Mesendoderm (in vitro differentiated cells): ENCODE data around the gene RORC.
"Not testable (repeated sequence)": the region's sequence is repeated elsewhere in the genome, so short reads cannot be mapped to it uniquely, and the experiment has no call there.

Source experiments
- DNase-seq: peaks from one replicate; pipeline ENCODE4 v3.0.0; 2013
- H2AK5ac ChIP-seq: 2 replicates; pipeline ENCODE4 v1.6.1; 2013; ENCODE audit warnings: low read length, inconsistent platforms
- H2BK120ac ChIP-seq: 2 replicates; pipeline ENCODE4 v1.6.1; 2013; ENCODE audit warnings: low read depth, mild to moderate bottlenecking, low read length, moderate library complexity, mixed read lengths
- H2BK15ac ChIP-seq: replicated peaks from 2 replicates; pipeline ENCODE4 v1.6.1; 2013; ENCODE audit warnings: low read depth, mild to moderate bottlenecking, moderate library complexity
- H2BK5ac ChIP-seq: 2 replicates; pipeline ENCODE4 v1.6.1; 2013; ENCODE audit warnings: low read length, inconsistent platforms
- H3K18ac ChIP-seq: 2 replicates; pipeline ENCODE4 v1.6.1; 2013; ENCODE audit warnings: mild to moderate bottlenecking, low read length, mixed read lengths
- H3K23ac ChIP-seq: one replicate; pipeline ENCODE4 v1.6.1; 2013; ENCODE audit warnings: low read length
- H3K27ac ChIP-seq: 2 replicates; pipeline ENCODE4 v1.5.1; 2013; ENCODE audit warnings: low read depth, mild to moderate bottlenecking, inconsistent platforms, low read length, moderate library complexity
- H3K27me3 ChIP-seq: 2 replicates; pipeline ENCODE4 v1.6.1; 2013; ENCODE audit warnings: low read length, control low read depth, mild to moderate bottlenecking, inconsistent platforms; ENCODE audit not compliant: insufficient read depth, poor library complexity
- H3K36me3 ChIP-seq: 2 replicates; pipeline ENCODE4 v1.6.1; 2013; ENCODE audit warnings: low read length, inconsistent platforms; ENCODE audit not compliant: control insufficient read depth, insufficient read depth
- H3K4ac ChIP-seq: one replicate; pipeline ENCODE4 v1.6.1; 2013; ENCODE audit warnings: low read depth, mild to moderate bottlenecking, low read length, moderate library complexity
- H3K4me1 ChIP-seq: 2 replicates; pipeline ENCODE4 v1.6.1; 2013; ENCODE audit warnings: low read depth, low read length, inconsistent platforms; ENCODE audit not compliant: control insufficient read depth
- H3K4me2 ChIP-seq: 2 replicates; pipeline ENCODE4 v1.6.1; 2013; ENCODE audit warnings: low read length
- H3K4me3 ChIP-seq: 2 replicates; pipeline ENCODE4 v1.5.1; 2013; ENCODE audit warnings: mild to moderate bottlenecking, low read length
- H3K56ac ChIP-seq: one replicate; pipeline ENCODE4 v1.6.1; 2013; ENCODE audit warnings: low read length
- H3K79me1 ChIP-seq: 2 replicates; pipeline ENCODE4 v1.6.1; 2013; ENCODE audit warnings: low read length, inconsistent platforms
- H3K79me2 ChIP-seq: 2 replicates; pipeline ENCODE4 v1.6.1; 2013; ENCODE audit warnings: mild to moderate bottlenecking, low read length; ENCODE audit not compliant: control insufficient read depth, insufficient read depth
- H3K9ac ChIP-seq: 2 replicates; pipeline ENCODE4 v1.6.1; 2013; ENCODE audit warnings: low read length, inconsistent platforms
- H4K5ac ChIP-seq: one replicate; pipeline ENCODE4 v1.6.1; 2013; ENCODE audit warnings: low read length
- H4K8ac ChIP-seq: one replicate; pipeline ENCODE4 v1.6.1; 2013; ENCODE audit warnings: low read depth, mild to moderate bottlenecking, control low read depth, low read length, moderate library complexity
- WGBS: extraction: QIAGEN DNeasy Blood & Tissue Kit; methylation state at CpG from one replicate; pipeline ENCODE4 v1.1.7; 2013; ENCODE audit warnings: low lambda C conversion rate, missing lambda C conversion rate; ENCODE audit not compliant: insufficient coverage; ENCODE audit errors: extremely low coverage; 5-methylcytosine and 5-hydroxymethylcytosine counted together

The RORC gene

DNA sequence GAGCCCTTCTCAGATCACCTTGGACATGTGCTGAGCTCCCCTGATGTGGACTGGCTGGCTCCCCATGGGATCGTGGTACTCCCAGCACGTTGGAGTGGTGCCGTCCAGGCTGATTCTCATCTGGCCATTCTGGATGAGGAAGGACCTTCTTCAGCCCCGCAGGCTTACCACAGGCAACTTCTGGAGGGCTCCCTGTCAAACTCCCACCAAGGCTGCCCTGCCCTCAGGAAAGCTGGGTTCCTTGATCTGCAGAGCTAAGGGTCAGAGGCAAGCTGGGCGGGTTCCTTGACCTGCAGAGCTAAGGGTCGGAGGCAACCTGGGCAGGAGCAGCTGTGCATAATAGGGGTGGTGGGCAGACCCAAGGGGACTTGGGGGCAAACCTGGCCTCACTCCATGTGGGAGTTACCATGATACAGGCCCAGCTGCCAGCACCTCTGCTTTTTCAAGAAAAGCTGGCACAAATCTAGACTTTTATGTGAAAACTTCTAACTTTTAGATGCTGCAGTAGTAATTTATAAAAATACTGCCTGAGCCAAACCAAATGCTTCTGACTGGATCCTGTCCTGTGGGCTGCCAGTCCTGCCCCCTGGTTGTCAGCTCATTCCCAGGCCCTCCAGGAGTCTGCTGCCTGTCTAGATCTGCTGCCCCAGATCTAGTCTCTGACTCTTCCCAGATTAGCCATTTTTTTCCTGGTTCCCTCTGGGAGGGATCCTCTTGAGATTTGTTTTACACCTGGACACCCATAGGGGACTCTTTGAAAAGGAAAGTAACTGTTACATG lies 27.5 kb upstream of the RORC start:
- H3K4me3 ChIP-seq, result no peak overlapping the region
- H4K8ac ChIP-seq, result no peak overlapping the region
- H2AK5ac ChIP-seq, result no peak overlapping the region
- WGBS, result no CpG with 5 or more reads among the region's 6 CpGs
- H3K27me3 ChIP-seq, result no peaks in the 10 kb centered on the region
- no peak overlapping the region for H2BK15ac ChIP-seq
- no peak overlapping the region for H3K4ac ChIP-seq
- DNase-seq, result no peak
- no peaks in the 10 kb centered on the region for H3K36me3 ChIP-seq
- no peak overlapping the region for H3K27ac ChIP-seq
- H3K9ac ChIP-seq, result no peak overlapping the region
- H2BK120ac ChIP-seq, result no peak overlapping the region
- peaks cover 2% of the 10 kb centered on the region for H3K4me1 ChIP-seq
- no peak overlapping the region for H3K56ac ChIP-seq
- no peak overlapping the region for H4K5ac ChIP-seq
- no peak overlapping the region for H3K23ac ChIP-seq
- H2BK5ac ChIP-seq, result no peak overlapping the region
- no peak overlapping the region for H3K4me2 ChIP-seq
- no peaks in the 10 kb centered on the region for H3K79me2 ChIP-seq
- no peak overlapping the region for H3K18ac ChIP-seq
- no peaks in the 10 kb centered on the region for H3K79me1 ChIP-seq

DNA sequence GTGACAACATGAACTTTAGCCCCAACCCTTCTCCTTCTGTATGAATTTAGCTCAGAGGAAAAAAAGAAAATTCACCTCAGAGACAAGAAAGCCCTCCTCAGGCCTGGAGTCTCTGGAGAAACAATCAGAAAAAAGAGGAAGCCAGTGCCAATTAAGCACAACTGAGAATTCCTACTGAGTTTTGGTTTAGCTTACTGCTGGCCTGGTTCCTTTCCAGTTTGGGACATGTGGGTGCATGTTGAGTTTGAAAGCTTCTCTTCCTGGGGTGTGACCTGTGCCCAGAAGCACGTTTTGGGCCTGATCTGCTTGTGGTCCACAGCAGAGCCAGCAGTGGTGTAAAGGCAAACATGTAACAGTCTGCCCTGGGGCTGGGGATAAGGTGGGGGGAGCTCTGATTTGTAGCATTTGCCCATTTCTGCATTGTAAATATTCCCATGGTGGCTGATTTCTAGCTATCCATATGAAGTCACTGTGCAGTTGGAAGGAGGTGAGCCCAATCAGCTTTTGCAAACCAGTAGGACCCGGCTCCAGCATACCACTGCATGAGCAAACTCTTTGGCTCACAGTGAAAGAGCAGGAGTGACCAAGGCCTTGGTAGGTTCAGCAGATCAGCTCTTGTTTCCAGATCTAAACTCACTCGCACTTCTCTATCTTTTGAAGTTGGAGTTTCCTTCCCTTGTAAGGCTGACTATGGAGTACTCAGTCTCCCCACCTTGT lies 26.6 kb upstream of the RORC start:
- H3K27ac ChIP-seq, result no peak overlapping the region
- H4K5ac ChIP-seq, result no peak overlapping the region
- no peak overlapping the region for H3K56ac ChIP-seq
- no peak overlapping the region for H2BK15ac ChIP-seq
- no peak overlapping the region for H3K4me3 ChIP-seq
- peak overlapping the region; percentile 24 for H3K23ac ChIP-seq
- H3K36me3 ChIP-seq, result no peaks in the 10 kb centered on the region
- peaks cover 2% of the 10 kb centered on the region for H3K4me1 ChIP-seq
- no peak overlapping the region for H3K4me2 ChIP-seq
- no peaks in the 10 kb centered on the region for H3K79me2 ChIP-seq
- H3K4ac ChIP-seq, result no peak overlapping the region
- H3K27me3 ChIP-seq, result no peaks in the 10 kb centered on the region
- no CpG with 5 or more reads among the region's 3 CpGs for WGBS
- no peak overlapping the region for H2BK5ac ChIP-seq
- no peak overlapping the region for H3K9ac ChIP-seq
- H3K79me1 ChIP-seq, result no peaks in the 10 kb centered on the region
- no peak for DNase-seq
- H2AK5ac ChIP-seq, result no peak overlapping the region
- H3K18ac ChIP-seq, result no peak overlapping the region
- H2BK120ac ChIP-seq, result no peak overlapping the region
- H4K8ac ChIP-seq, result no peak overlapping the region

DNA sequence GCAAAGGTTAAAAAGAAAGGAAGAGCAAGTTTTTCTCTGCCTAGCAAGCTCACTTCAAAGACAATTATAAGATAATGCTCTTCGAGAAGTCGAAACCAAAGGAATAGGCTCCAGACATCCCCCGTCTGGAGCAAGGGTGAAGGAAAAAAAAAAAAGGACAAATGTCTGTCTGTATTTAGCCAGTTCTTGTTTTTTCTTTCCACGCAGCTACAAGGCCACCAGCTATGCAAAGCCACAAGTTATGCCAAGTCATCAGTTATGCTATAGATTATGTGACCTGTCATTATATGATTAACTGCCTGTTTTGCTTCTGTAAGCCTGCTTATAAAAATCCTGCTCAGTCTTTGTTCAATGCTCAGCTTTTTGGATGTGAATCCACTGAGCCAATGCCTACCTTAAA lies 24.3 kb upstream of the RORC start:
- Histone ChIP-seq H2AK5ac (no peak overlapping the region), H3K27me3 (no peaks in the 10 kb centered on the region), H3K79me2 (no peaks in the 10 kb centered on the region), H3K56ac (no peak overlapping the region), H3K27ac (no peak overlapping the region), H2BK5ac (no peak overlapping the region), H3K23ac (no peak overlapping the region), H2BK120ac (no peak overlapping the region), H3K36me3 (no peaks in the 10 kb centered on the region), H2BK15ac (no peak overlapping the region), H4K5ac (no peak overlapping the region), H3K79me1 (no peaks in the 10 kb centered on the region), H3K4me3 (no peak overlapping the region), H4K8ac (no peak overlapping the region), H3K4me1 (no peaks in the 10 kb centered on the region), H3K18ac (no peak overlapping the region), H3K9ac (no peak overlapping the region), H3K4me2 (no peak overlapping the region), H3K4ac (no peak overlapping the region)
- no peak for DNase-seq
- WGBS, result no CpG with 5 or more reads among the region's 4 CpGs

DNA sequence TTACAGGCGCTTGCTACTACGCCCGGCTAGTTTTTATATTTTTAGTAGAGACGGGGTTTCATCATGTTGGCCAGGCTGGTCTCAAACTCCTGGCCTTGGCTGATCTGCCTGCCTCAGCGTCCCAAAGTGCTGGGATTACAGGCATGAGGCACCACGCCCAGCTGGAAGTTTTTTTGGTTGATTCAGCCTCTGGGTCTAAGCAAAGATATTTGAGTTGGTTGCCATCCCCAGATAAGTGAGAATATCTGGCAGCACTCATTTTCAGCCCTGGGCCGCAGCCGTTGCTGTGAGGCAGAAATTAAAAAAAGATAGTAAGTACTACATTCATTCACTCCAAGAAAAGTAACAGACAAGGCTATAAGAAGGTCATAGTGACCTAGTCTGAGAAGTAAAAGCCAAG lies 23.9 kb upstream of the RORC start:
- WGBS, result no CpG with 5 or more reads among the region's 8 CpGs
- H2AK5ac ChIP-seq, H2BK5ac ChIP-seq, H3K79me2 ChIP-seq, H3K9ac ChIP-seq, H3K79me1 ChIP-seq, H3K4me1 ChIP-seq, H3K27ac ChIP-seq, H3K27me3 ChIP-seq, H3K4me3 ChIP-seq, H2BK15ac ChIP-seq, H3K23ac ChIP-seq, H3K4me2 ChIP-seq, H3K4ac ChIP-seq, H3K56ac ChIP-seq, DNase-seq, H3K36me3 ChIP-seq, H4K8ac ChIP-seq, H2BK120ac ChIP-seq, H3K18ac ChIP-seq, H4K5ac ChIP-seq: not testable (repeated sequence)

GRCh38 chr1:151854658-151855057 lies 23.1 kb upstream of the RORC start:
- Histone ChIP-seq H3K9ac (no peak overlapping the region), H3K36me3 (no peaks in the 10 kb centered on the region)
- no CpG with 5 or more reads among the region's 7 CpGs for WGBS

More at GRCh38 chr1:151854658-151855057, 23.1 kb upstream of the RORC start:
- Histone ChIP-seq H3K27ac (no peak overlapping the region), H3K27me3 (no peaks in the 10 kb centered on the region), H3K18ac (no peak overlapping the region), H3K56ac (no peak overlapping the region), H3K79me1 (no peaks in the 10 kb centered on the region), H3K4me2 (no peak overlapping the region), H2AK5ac (no peak overlapping the region), H3K4ac (no peak overlapping the region), H4K5ac (no peak overlapping the region), H4K8ac (no peak overlapping the region), H3K4me3 (no peak overlapping the region), H2BK15ac (no peak overlapping the region), H3K4me1 (no peaks in the 10 kb centered on the region), H2BK5ac (no peak overlapping the region), H3K23ac (no peak overlapping the region), H3K79me2 (no peaks in the 10 kb centered on the region), H2BK120ac (no peak overlapping the region)
- DNase-seq, result no peak
